Body of pancreas (tissue), 4 donors: ENCODE measurements around the gene MT1A. TPM values are rescaled to one million over a fixed set of nuclear protein-coding genes. Genes with fewer than 3 reads are reported as not detected.

Source experiments
- ATAC-seq: fragments of 150-250 bp; one replicate; pipeline ENCODE4 v1.9.1; 2016
- DNase-seq, 4 donors: peaks; one replicate each; pipeline ENCODE4 v3.0.0-alpha.2; 2019
- H3K27ac ChIP-seq, 4 donors: fragments of 200-600 bp; sonication (generic); 1 replicate in 3 of 4; 2 replicates in 1 of 4; pipeline versions ENCODE4 v1.5.1 to v1.6.1; 2016 to 2019; ENCODE audit warnings: mild to moderate bottlenecking in 1 of 4, mixed read lengths in 1 of 4, moderate library complexity in 1 of 4
- H3K27me3 ChIP-seq, 2 donors: fragments of 200-600 bp; sonication (generic); one replicate each; pipeline ENCODE4 v1.6.0; 2016; ENCODE audit warnings: mild to moderate bottlenecking in 1 of 2
- H3K36me3 ChIP-seq, 2 donors: fragments of 200-600 bp; sonication (generic); replicated peaks in 1 of 2; 2 replicates each; pipeline ENCODE4 v1.5.1; 2016; ENCODE audit warnings: low read depth in 2 of 2; ENCODE audit not compliant: insufficient read depth in 1 of 2
- H3K4me1 ChIP-seq: fragments of 200-600 bp; sonication (generic); one replicate; pipeline ENCODE4 v1.6.0; 2016
- H3K4me3 ChIP-seq, 2 donors: fragments of 200-600 bp; sonication (generic); 1 replicate in 1 of 2; 2 replicates in 1 of 2; pipeline ENCODE4 v1.5.1; 2016 to 2019
- H3K9me3 ChIP-seq, 3 donors: fragments of 200-600 bp; sonication (generic); 1 replicate in 2 of 3; 2 replicates in 1 of 3; pipeline ENCODE4 v1.5.1; 2016
- POLR2A ChIP-seq, 3 donors: fragments of 450-650 bp; IDR thresholded peaks; one replicate each; pipeline ENCODE4 v1.6.1; 2016; ENCODE audit warnings: antibody characterized with exemption in 3 of 3, mild to moderate bottlenecking in 2 of 3
- WGBS, 2 donors: methylation state at CpG; one replicate each; pipeline ENCODE4 v1.1.5; 2017; 5-methylcytosine and 5-hydroxymethylcytosine counted together
- intact Hi-C: fragments of 100-400 bp; cut with DNase I; formaldehyde crosslinking; loops from one replicate; pipeline ENCODE4 v1.15.1; 2023
- total RNA-seq, 2 donors: library from RNA; depleted of rRNA; stranded (reverse); fragments of >200 nt; gene quantifications; one replicate each; pipeline ENCODE4 v1.1.0, GENCODE V29; 2016
- TF ChIP-seq, protein P1 (sequence below), 7 experiments: fragments of 450-650 bp in 4 of 7; fragments of 200-600 bp in 3 of 7; sonication (generic) in 3 of 7; IDR thresholded peaks; one replicate each; pipeline ENCODE4 v1.5.1; 2016 to 2019; ENCODE audit warnings: antibody characterized with exemption in 7 of 7

MT1A gene
- total RNA-seq, 2 donors from 2014 or later: 268 TPM; not detected in 1

GRCh38 chr16:56634715-56635440 lies 3.6 kb upstream of the MT1A start:
- Histone ChIP-seq H3K27ac (no peak overlapping the region), H3K9me3 (no peaks in the 10 kb centered on the region), H3K4me1 (peaks cover 32% of the 10 kb centered on the region), H3K4me3 (no peak overlapping the region), H3K27me3 (no peaks in the 10 kb centered on the region), H3K36me3 (no peaks in the 10 kb centered on the region)
- 70 to 74% methylated on average over 43 to 47 of the region's 47 CpGs for WGBS, 2 donors
- ATAC-seq (no peak), DNase-seq (no peak)
- TF ChIP-seq POLR2A (IDR thresholded peaks at IDR 0.05): no peak
- TF ChIP-seq, protein P1, sequence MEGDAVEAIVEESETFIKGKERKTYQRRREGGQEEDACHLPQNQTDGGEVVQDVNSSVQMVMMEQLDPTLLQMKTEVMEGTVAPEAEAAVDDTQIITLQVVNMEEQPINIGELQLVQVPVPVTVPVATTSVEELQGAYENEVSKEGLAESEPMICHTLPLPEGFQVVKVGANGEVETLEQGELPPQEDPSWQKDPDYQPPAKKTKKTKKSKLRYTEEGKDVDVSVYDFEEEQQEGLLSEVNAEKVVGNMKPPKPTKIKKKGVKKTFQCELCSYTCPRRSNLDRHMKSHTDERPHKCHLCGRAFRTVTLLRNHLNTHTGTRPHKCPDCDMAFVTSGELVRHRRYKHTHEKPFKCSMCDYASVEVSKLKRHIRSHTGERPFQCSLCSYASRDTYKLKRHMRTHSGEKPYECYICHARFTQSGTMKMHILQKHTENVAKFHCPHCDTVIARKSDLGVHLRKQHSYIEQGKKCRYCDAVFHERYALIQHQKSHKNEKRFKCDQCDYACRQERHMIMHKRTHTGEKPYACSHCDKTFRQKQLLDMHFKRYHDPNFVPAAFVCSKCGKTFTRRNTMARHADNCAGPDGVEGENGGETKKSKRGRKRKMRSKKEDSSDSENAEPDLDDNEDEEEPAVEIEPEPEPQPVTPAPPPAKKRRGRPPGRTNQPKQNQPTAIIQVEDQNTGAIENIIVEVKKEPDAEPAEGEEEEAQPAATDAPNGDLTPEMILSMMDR (IDR thresholded peaks at IDR 0.05): no peak
- intact Hi-C loops: no loop called here

GRCh38 chr16:56635441-56635967 lies 3.0 kb upstream of the MT1A start:
- WGBS, 2 donors: 51 to 77% methylated on average over 12 to 37 of the region's 40 CpGs
- DNase-seq: no peak
- Histone ChIP-seq H3K4me1 (peaks cover 32% of the 10 kb centered on the region), H3K27ac (no peak overlapping the region), H3K9me3 (no peaks in the 10 kb centered on the region), H3K27me3 (no peaks in the 10 kb centered on the region), H3K4me3 (no peak overlapping the region), H3K36me3 (no peaks in the 10 kb centered on the region)
- TF ChIP-seq, protein P1 (IDR thresholded peaks at IDR 0.05): no peak
- no peak for TF ChIP-seq POLR2A (IDR thresholded peaks at IDR 0.05)
- ATAC-seq: no peak
- intact Hi-C loops: no loop called here

DNA sequence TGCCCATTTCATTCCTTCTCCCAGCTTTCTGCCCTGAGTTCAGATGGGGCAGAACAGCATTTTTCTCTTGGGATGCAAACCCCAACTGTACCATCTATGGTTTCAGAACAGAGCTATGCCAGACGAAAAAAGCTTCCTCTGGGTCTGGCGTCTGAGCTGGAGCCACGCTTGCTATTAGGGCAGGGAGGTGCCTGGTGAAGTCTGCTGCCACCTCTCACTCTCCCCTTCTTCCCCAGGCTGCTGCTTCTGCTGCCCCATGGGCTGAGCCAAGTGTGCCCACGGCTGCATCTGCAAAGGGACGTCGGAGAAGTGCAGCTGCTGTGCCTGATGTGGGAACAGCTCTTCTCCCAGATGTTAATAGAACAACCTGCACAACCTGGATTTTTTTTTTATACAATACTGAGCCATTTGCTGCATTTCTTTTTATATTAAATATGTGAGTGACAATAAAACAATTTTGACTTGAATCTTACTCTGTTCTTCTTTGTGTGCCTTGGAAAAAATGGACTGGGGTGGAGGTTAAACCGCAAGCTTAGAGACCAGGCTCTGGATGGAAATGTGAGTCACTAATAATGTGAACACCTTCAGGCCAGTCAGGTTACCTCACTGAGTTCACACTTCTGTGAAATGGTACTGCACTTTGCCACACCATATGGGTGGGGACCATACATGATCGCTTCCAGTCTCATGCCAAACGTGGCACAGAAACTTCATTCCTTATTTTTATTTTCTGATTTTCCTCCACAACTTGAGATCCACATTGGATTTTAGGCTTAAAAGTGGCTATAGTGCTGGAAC lies 1.7 kb upstream of the MT1A start:
- 79 to 83% methylated on average over 9 of the region's 9 CpGs for WGBS, 2 donors
- H3K27ac ChIP-seq: no peak overlapping the region

GRCh38 chr16:56639045-56639444 lies 579 bp downstream of the MT1A start:
- no peak for ATAC-seq
- peak overlapping the region in 1 of 4 donors; percentile 50 for H3K27ac ChIP-seq
- 29 to 50% methylated on average over 1 of the region's 1 CpG for WGBS, 2 donors

More for the DNA sequence above, 1.7 kb upstream of the MT1A start:
- H3K4me1 ChIP-seq: peaks cover 26% of the 10 kb centered on the region
- no peaks in the 10 kb centered on the region for H3K9me3 ChIP-seq
- H3K4me3 ChIP-seq: no peak overlapping the region
- no peak for ATAC-seq
- intact Hi-C loops: no loop called here
- TF ChIP-seq, protein P1 (IDR thresholded peaks at IDR 0.05): no peak
- TF ChIP-seq POLR2A (IDR thresholded peaks at IDR 0.05): no peak
- H3K36me3 ChIP-seq: no peaks in the 10 kb centered on the region
- DNase-seq: no peak
- no peaks in the 10 kb centered on the region for H3K27me3 ChIP-seq

More at GRCh38 chr16:56639045-56639444, 579 bp downstream of the MT1A start:
- no peaks in the 10 kb centered on the region for H3K27me3 ChIP-seq
- H3K4me1 ChIP-seq: peaks cover 21% of the 10 kb centered on the region
- no peaks in the 10 kb centered on the region for H3K36me3 ChIP-seq
- intact Hi-C loops: no loop called here
- TF ChIP-seq, protein P1 (IDR thresholded peaks at IDR 0.05): no peak
- TF ChIP-seq POLR2A (IDR thresholded peaks at IDR 0.05): no peak
- DNase-seq: no peak
- H3K4me3 ChIP-seq: no peak overlapping the region
- no peaks in the 10 kb centered on the region for H3K9me3 ChIP-seq
